K562 (cell line): ENCODE measurements around the gene KIF4B. TPM values are rescaled to one million over a fixed set of nuclear protein-coding genes. Genes with fewer than 3 reads are reported as not detected.

Source experiments
- CTCF ChIP-seq, 3 experiments: IDR thresholded peaks in 2 of 3; conservative IDR thresholded peaks in 1 of 3; 2 replicates each; pipeline ENCODE4 v1.5.1; 2011 to 2012; ENCODE audit warnings: low read length in 3 of 3, mild to moderate bottlenecking in 3 of 3, control low read depth in 2 of 3, improper control_type of control experiment in 1 of 3, inconsistent platforms in 1 of 3, low read depth in 1 of 3, mixed read lengths in 1 of 3, moderate library complexity in 1 of 3; ENCODE audit not compliant: insufficient read depth in 2 of 3
- KHSRP ChIP-seq: fragments of 450-650 bp; IDR thresholded peaks from 2 replicates; pipeline ENCODE4 v1.6.1; 2017
- RAD21 ChIP-seq, 2 experiments: fragments of 250-450 bp in 1 of 2; fragments of 450-650 bp in 1 of 2; sonication (Bioruptor Pico) in 1 of 2; formaldehyde crosslinking in 1 of 2; IDR thresholded peaks in 1 of 2; conservative IDR thresholded peaks in 1 of 2; 2 replicates each; pipeline versions ENCODE4 v1.4.0 to v1.8.0; 2020 to 2022; ENCODE audit warnings: mild to moderate bottlenecking in 2 of 2, moderate library complexity in 1 of 2
- SMC3 ChIP-seq: conservative IDR thresholded peaks from 2 replicates; pipeline ENCODE4 v1.6.1; 2011; ENCODE audit warnings: low read depth, low read length, improper control_type of control experiment; ENCODE audit not compliant: insufficient read depth
- polyA plus RNA-seq, 8 experiments: library from polyadenylated mRNA; depleted of rRNA in 4 of 8; stranded (reverse) in 5 of 8; unstranded in 3 of 8; fragments of >200 nt; fragmentation: Nextera tagmentation in 2 of 8; fragmentation: Illumina TruSeq in 1 of 8; extraction: Ambion mirVana in 2 of 8; extraction: Trizol in 1 of 8; gene quantifications; 2 replicates each; pipeline versions ENCODE4 v1.2.1 to v1.2.3, GENCODE V29; 2011 to 2014; ENCODE audit warnings: inconsistent platforms in 1 of 8, missing spikeins in 1 of 8
- total RNA-seq, 7 experiments: library from RNA; depleted of rRNA in 6 of 7; stranded (reverse); fragments of >200 nt in 6 of 7; fragmentation: Illumina TruSeq in 2 of 7; extraction: Trizol in 2 of 7; gene quantifications; 2 replicates each; pipeline versions ENCODE4 v1.2.1 to v1.2.3, GENCODE V29; 2011 to 2021; ENCODE audit warnings: low replicate concordance in 1 of 7
- TF ChIP-seq, protein P1 (sequence below), 2 experiments: fragments of 450-650 bp; formaldehyde crosslinking in 1 of 2; IDR thresholded peaks; 2 replicates each; pipeline versions ENCODE4 v1.4.0 to v1.6.1; 2014 to 2020; ENCODE audit warnings: mild to moderate bottlenecking in 2 of 2, borderline replicate concordance in 1 of 2, low read depth in 1 of 2

KIF4B gene
- total and polyA plus RNA-seq, 9 of the 15 experiments (the other 6 are each of a cell fraction or from before 2014, with no cell fraction given) = 0.01 to 0.09 (median 0.07) TPM; not detected in 2

- TF ChIP-seq, protein P1, sequence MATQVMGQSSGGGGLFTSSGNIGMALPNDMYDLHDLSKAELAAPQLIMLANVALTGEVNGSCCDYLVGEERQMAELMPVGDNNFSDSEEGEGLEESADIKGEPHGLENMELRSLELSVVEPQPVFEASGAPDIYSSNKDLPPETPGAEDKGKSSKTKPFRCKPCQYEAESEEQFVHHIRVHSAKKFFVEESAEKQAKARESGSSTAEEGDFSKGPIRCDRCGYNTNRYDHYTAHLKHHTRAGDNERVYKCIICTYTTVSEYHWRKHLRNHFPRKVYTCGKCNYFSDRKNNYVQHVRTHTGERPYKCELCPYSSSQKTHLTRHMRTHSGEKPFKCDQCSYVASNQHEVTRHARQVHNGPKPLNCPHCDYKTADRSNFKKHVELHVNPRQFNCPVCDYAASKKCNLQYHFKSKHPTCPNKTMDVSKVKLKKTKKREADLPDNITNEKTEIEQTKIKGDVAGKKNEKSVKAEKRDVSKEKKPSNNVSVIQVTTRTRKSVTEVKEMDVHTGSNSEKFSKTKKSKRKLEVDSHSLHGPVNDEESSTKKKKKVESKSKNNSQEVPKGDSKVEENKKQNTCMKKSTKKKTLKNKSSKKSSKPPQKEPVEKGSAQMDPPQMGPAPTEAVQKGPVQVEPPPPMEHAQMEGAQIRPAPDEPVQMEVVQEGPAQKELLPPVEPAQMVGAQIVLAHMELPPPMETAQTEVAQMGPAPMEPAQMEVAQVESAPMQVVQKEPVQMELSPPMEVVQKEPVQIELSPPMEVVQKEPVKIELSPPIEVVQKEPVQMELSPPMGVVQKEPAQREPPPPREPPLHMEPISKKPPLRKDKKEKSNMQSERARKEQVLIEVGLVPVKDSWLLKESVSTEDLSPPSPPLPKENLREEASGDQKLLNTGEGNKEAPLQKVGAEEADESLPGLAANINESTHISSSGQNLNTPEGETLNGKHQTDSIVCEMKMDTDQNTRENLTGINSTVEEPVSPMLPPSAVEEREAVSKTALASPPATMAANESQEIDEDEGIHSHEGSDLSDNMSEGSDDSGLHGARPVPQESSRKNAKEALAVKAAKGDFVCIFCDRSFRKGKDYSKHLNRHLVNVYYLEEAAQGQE (IDR thresholded peaks at IDR 0.05; ENCODE audit: borderline replicate concordance) = peak; percentile 24; the same call in 1 of the 2 replicates
- TF ChIP-seq, protein P1 (CRISPR knock-in tag; IDR thresholded peaks at IDR 0.05; ENCODE audit: low read depth) = no peak
- TF ChIP-seq KHSRP (no peak), CTCF (IDR thresholded peaks at IDR 0.05 in 2 of 3, conservative IDR thresholded peaks at IDR 0.05 in 1 of 3; ENCODE audit: insufficient read depth in 2 of 3, low read depth in 1 of 3, low read length in 3 of 3) (peak; percentile 38 to 42 (median 40); a peak in 4 of 6 replicates), RAD21 (CRISPR knock-in tag; conservative IDR thresholded peaks at IDR 0.05 in 1 of 2, IDR thresholded peaks at IDR 0.05 in 1 of 2) (peak in 1 of 2 experiments; percentile 54; a peak in 2 of 4 replicates), SMC3 (0 out of 2 replicates have a peak, but pooled peaks have one; percentile 27)
These were observed 14.6 kb downstream of the KIF4B start (continued) for GRCh38 chr5:155027993-155028629.
